ENCODE results near the gene AFDN.

The AFDN gene

GRCh38 chr6:167826896-167827582, at the start of gene AFDN:
Gene AFDN, plus strand, starts transcription at chr6:167826911. Its CDS starts 222 bp downstream, at chr6:167827133.
- no peak for DNase-seq

GRCh38 chr6:167778497-167779128, 48.1 kb upstream of the AFDN start:
- DNase-seq = no peak

- DNase-seq = no peak
These were observed 47.4 kb upstream of the AFDN start for GRCh38 chr6:167779129-167779992.

GRCh38 chr6:167779993-167780655, 46.6 kb upstream of the AFDN start:
- no peak for DNase-seq

- no peak for DNase-seq
These were observed 45.5 kb upstream of the AFDN start for GRCh38 chr6:167781066-167781767.

- DNase-seq = no peak
These were observed 44.8 kb upstream of the AFDN start for GRCh38 chr6:167781868-167782267.

GRCh38 chr6:167782698-167783517, 43.8 kb upstream of the AFDN start:
- no peak for DNase-seq

GRCh38 chr6:167786853-167787675, 39.6 kb upstream of the AFDN start:
- no peak for DNase-seq

- DNase-seq = no peak
These were observed 38.7 kb upstream of the AFDN start for GRCh38 chr6:167787896-167788562.

- DNase-seq = no peak
These were observed 38.2 kb upstream of the AFDN start for GRCh38 chr6:167788563-167788903.

- DNase-seq = no peak
These were observed 37.4 kb upstream of the AFDN start for GRCh38 chr6:167789358-167789757.

GRCh38 chr6:167791091-167791779, 35.5 kb upstream of the AFDN start:
- no peak for DNase-seq

- DNase-seq = no peak
These were observed 34.8 kb upstream of the AFDN start for GRCh38 chr6:167791780-167792478.

- DNase-seq = no peak
These were observed 33.3 kb upstream of the AFDN start for GRCh38 chr6:167793421-167793820.

- no peak for DNase-seq
These were observed 32.3 kb upstream of the AFDN start for GRCh38 chr6:167794161-167795157.

GRCh38 chr6:167795321-167795811, 31.3 kb upstream of the AFDN start:
- DNase-seq = no peak

- DNase-seq = no peak
These were observed 30.9 kb upstream of the AFDN start for GRCh38 chr6:167795874-167796191.

Measured in activated CD4-positive, alpha-beta T cell treated with anti-CD3 and anti-CD28 coated beads, Interleukin-2, amount 50 U/mL, for 1 hour (primary cell).